A673 (cell line): ENCODE measurements around the gene EMP2.

Experiments used
- EZH2 ChIP-seq: fragments of 200-600 bp; sonication (generic); IDR thresholded peaks from 2 replicates; pipeline ENCODE4 v1.6.1; 2017; ENCODE audit warnings: borderline replicate concordance, low read depth, mild to moderate bottlenecking, mixed read lengths, antibody characterized with exemption, low read length; ENCODE audit not compliant: poor library complexity, severe bottlenecking
- TF ChIP-seq, protein P1 (sequence below): fragments of 300-800, 200-600 bp; sonication (generic); conservative IDR thresholded peaks from 2 replicates; pipeline ENCODE4 v1.5.1; 2017; ENCODE audit warnings: low read depth, mild to moderate bottlenecking, antibody characterized with exemption, low read length, moderate library complexity, mixed read lengths

DNA sequence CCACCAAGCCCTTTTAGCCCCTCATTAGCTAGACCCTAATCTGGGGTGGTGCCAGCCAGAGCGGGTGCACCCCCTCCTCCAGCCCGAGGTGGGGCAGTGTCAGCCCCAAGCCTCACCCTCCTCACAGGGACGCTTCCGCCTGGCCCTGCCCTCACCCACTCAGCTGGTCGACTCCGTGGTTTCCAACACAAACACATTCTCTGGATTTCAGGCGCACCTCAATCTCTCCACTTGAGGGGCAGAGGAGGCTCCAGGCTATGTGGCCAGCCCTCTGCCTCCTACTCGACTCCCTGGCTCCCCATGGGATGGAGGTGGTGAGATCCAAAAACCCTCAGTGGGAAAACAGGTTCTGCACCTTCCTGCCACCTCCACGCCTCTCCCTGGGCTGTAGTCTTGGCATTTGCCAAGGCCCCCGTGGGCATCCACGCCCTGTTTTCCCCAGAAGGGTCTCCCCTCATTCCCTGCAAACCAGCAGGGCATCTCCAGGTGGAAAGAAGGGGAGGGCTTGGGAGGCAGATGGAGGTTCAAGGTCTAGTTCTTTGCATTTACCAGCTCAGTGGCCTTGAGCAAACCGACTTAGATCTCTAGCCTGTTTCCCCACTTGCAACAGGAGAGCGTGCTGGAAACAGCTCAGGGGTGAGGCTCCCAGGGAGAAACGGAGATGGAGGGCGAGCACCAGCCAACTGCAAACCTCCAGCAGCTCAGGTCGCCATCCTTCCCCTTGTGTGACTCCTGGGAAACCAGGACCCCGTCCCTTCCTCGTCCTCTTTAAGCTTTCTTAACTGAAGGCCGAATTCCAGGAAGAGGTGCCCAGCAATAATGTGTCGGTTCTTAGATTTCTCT, 1.7 kb downstream of the EMP2 start:
- TF ChIP-seq, protein P1, sequence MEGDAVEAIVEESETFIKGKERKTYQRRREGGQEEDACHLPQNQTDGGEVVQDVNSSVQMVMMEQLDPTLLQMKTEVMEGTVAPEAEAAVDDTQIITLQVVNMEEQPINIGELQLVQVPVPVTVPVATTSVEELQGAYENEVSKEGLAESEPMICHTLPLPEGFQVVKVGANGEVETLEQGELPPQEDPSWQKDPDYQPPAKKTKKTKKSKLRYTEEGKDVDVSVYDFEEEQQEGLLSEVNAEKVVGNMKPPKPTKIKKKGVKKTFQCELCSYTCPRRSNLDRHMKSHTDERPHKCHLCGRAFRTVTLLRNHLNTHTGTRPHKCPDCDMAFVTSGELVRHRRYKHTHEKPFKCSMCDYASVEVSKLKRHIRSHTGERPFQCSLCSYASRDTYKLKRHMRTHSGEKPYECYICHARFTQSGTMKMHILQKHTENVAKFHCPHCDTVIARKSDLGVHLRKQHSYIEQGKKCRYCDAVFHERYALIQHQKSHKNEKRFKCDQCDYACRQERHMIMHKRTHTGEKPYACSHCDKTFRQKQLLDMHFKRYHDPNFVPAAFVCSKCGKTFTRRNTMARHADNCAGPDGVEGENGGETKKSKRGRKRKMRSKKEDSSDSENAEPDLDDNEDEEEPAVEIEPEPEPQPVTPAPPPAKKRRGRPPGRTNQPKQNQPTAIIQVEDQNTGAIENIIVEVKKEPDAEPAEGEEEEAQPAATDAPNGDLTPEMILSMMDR = no peak
- TF ChIP-seq EZH2 = no peak
